ENCODE data around the gene CYP3A4.

CYP3A4 gene

DNA sequence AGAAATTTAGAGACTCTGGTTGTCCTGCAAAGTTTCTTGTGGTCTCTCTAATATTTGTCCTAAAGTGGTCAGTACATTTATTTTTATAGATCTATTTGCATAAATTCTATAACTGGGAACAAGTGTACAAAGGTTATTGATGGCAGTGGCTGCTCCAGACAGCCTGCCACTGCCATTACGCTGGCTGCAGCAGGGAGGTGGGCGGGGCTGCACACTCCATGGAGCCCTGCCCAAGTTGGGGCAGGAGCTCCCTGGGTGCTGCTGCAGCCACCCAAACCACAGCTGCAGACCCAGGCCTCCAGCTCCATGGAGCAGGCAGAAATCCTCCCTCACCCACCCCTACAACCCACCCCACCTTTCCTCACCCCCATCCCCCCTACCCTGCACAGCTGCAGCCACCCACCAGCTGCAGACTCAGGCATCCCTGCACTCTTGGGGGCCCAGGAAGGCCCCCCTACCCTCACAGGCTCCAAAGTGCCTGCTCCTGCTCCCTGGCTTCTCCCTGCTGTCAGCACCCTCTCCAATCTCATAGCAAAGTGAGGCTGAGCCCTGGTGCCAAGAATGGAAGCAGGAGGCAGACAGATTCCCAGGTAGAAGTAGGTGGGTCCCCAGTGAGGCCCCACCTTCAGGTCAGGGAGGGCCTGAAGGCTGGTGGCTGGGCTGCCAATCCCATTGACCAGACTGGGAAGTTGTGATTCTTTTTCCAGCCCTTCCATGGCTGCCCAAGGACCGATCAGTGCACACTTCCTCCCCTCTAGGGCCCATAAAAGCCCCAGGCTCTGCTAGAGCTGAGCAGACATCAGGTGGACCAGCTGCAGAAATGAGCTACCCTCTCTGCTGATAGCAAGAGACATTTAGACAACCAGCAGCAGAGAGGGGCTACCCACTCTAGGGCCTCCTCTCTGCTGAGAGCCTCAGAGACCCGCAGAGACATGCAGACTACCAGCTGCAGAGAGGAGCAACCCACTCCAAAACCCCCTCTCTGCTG is 39.0 kb upstream of the CYP3A4 start:
- no peak for DNase-seq
- Histone ChIP-seq H3K4me3 (ENCODE audit: low read length) (no peak overlapping the region), H3K4me2 (ENCODE audit: low read depth, low read length) (no peak overlapping the region), H3K27ac (ENCODE audit: low read length) (no peak overlapping the region), H3F3A (ENCODE audit: insufficient read depth, low read length) (no peaks in the 10 kb centered on the region), H3K9me3 (replicated peaks; ENCODE audit: insufficient read depth, low read length) (no peaks in the 10 kb centered on the region), H2AFZ (ENCODE audit: low read length) (no peak overlapping the region), H3K27me3 (replicated peaks; ENCODE audit: insufficient read depth, low read length) (no peaks in the 10 kb centered on the region), H3K9me2 (replicated peaks; ENCODE audit: insufficient read depth, low read length) (no peaks in the 10 kb centered on the region), H3K79me2 (ENCODE audit: low read length) (no peaks in the 10 kb centered on the region), H3K36me3 (replicated peaks; ENCODE audit: insufficient read depth, low read length) (no peaks in the 10 kb centered on the region), H4K20me1 (ENCODE audit: insufficient read depth, low read length) (no peaks in the 10 kb centered on the region), H3K9ac (ENCODE audit: low read length) (no peak overlapping the region), H3K4me1 (ENCODE audit: low read length) (no peaks in the 10 kb centered on the region)
- TF ChIP-seq EZH2phosphoT487 (IDR thresholded peaks at IDR 0.05; ENCODE audit: low read length) (no peak), EZH2 (optimal IDR thresholded peaks at IDR 0.05; ENCODE audit: low read depth, low read length) (no peak), CTCF (IDR thresholded peaks at IDR 0.05; ENCODE audit: low read length) (no peak)

DNA sequence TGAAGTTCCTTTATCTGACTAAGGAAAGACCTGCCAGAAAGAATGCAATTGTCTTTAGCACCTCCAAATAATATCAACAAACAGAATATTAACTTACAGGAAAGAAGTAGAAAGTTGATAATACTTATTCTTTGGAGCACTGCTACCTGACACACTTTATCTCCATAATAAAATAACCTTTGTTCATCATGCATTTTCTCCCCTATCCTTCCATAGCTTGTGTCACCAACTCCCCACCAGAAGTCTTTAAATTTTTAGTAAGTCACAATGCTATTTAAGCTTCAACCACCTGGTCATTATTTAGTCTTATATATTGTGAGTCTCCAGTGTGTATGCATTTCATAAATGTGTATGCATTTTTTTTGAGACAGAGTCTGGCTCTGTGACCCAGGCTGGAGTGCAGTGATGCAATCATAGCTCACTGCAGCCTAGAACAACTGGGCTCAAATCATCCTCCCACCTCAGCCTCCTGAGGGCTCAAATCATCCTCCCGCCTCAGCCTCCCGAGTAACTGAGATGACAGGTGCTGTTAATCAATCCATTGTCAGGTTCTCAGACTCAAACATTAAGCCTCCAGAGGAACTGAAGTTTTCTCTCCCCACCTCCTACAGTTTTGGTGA is 36.5 kb upstream of the CYP3A4 start:
- Histone ChIP-seq H3K9ac (ENCODE audit: low read length) (no peak overlapping the region), H4K20me1 (ENCODE audit: insufficient read depth, low read length) (no peaks in the 10 kb centered on the region), H3K27me3 (replicated peaks; ENCODE audit: insufficient read depth, low read length) (no peaks in the 10 kb centered on the region), H3K4me2 (ENCODE audit: low read depth, low read length) (no peak overlapping the region), H2AFZ (ENCODE audit: low read length) (no peak overlapping the region), H3K79me2 (ENCODE audit: low read length) (no peaks in the 10 kb centered on the region), H3K9me3 (replicated peaks; ENCODE audit: insufficient read depth, low read length) (no peaks in the 10 kb centered on the region), H3K27ac (ENCODE audit: low read length) (no peak overlapping the region), H3K4me1 (ENCODE audit: low read length) (no peaks in the 10 kb centered on the region), H3K9me2 (replicated peaks; ENCODE audit: insufficient read depth, low read length) (no peaks in the 10 kb centered on the region), H3K36me3 (replicated peaks; ENCODE audit: insufficient read depth, low read length) (no peaks in the 10 kb centered on the region), H3F3A (ENCODE audit: insufficient read depth, low read length) (no peaks in the 10 kb centered on the region), H3K4me3 (ENCODE audit: low read length) (no peak overlapping the region)
- TF ChIP-seq EZH2phosphoT487 (IDR thresholded peaks at IDR 0.05; ENCODE audit: low read length) (no peak), EZH2 (optimal IDR thresholded peaks at IDR 0.05; ENCODE audit: low read depth, low read length) (no peak), CTCF (IDR thresholded peaks at IDR 0.05; ENCODE audit: low read length) (no peak)
- DNase-seq: no peak

DNA sequence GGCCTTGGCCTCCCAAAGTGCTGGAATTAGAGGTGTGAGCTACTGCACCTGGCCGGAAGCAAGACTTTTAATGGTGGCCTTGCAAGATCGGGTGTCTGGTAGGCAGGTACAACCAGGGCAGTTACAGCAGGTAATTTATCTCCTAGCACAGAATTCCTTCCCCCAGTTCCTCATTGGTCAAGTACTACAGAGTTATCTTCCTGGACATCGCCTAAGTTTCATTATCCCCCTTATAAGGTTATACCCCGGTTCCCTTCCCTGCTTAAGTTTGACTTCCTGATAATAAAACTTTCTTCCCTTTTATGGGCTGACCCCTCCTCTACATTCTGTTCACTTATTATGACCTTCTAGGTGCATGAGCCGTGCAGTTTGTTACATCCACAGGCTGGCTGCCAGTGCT is 24.8 kb upstream of the CYP3A4 start:
- H3K79me2 ChIP-seq (ENCODE audit: low read length): no peaks in the 10 kb centered on the region
- H3K9ac ChIP-seq (ENCODE audit: low read length): no peak overlapping the region
- no peaks in the 10 kb centered on the region for H3K9me3 ChIP-seq (replicated peaks; ENCODE audit: insufficient read depth, low read length)
- H3K4me2 ChIP-seq (ENCODE audit: low read depth, low read length): no peak overlapping the region
- no peak overlapping the region for H3K27ac ChIP-seq (ENCODE audit: low read length)
- no peaks in the 10 kb centered on the region for H3K9me2 ChIP-seq (replicated peaks; ENCODE audit: insufficient read depth, low read length)
- H3K4me1 ChIP-seq (ENCODE audit: low read length): no peaks in the 10 kb centered on the region
- TF ChIP-seq EZH2 (optimal IDR thresholded peaks at IDR 0.05; ENCODE audit: low read depth, low read length) (no peak), CTCF (IDR thresholded peaks at IDR 0.05; ENCODE audit: low read length) (no peak), EZH2phosphoT487 (IDR thresholded peaks at IDR 0.05; ENCODE audit: low read length) (no peak)
- H3K4me3 ChIP-seq (ENCODE audit: low read length): no peak overlapping the region
- no peaks in the 10 kb centered on the region for H3K36me3 ChIP-seq (replicated peaks; ENCODE audit: insufficient read depth, low read length)
- no peaks in the 10 kb centered on the region for H4K20me1 ChIP-seq (ENCODE audit: insufficient read depth, low read length)
- H2AFZ ChIP-seq (ENCODE audit: low read length): no peak overlapping the region
- DNase-seq: no peak
- no peaks in the 10 kb centered on the region for H3K27me3 ChIP-seq (replicated peaks; ENCODE audit: insufficient read depth, low read length)
- H3F3A ChIP-seq (ENCODE audit: insufficient read depth, low read length): no peaks in the 10 kb centered on the region
